8988T (cell line): ENCODE data around the gene KDM4D.
"Not testable (repeated sequence)": the region's sequence is repeated elsewhere in the genome, so short reads cannot be mapped to it uniquely, and the experiment has no call there.

Source experiments
- DNase-seq: peaks from one replicate; pipeline ENCODE4 v3.0.0; 2011

The KDM4D gene

GRCh38 chr11:95037356-95038035 is 64.0 kb downstream of the KDM4D start:
- not testable (repeated sequence) for DNase-seq

GRCh38 chr11:95042239-95042638 is 68.7 kb downstream of the KDM4D start:
- no peak for DNase-seq

GRCh38 chr11:95042906-95043305 is 69.4 kb downstream of the KDM4D start:
- DNase-seq: no peak

GRCh38 chr11:95044010-95044409 is 70.5 kb downstream of the KDM4D start:
- no peak for DNase-seq

- DNase-seq: no peak
Measured at GRCh38 chr11:95045812-95046211, 72.3 kb downstream of the KDM4D start.
